Psoas muscle (tissue), 8 donors: ENCODE results near the gene HS3ST4. TPM values are rescaled to one million over a fixed set of nuclear protein-coding genes. Genes with fewer than 3 reads are reported as not detected.
"Not testable (repeated sequence)": the region's sequence is repeated elsewhere in the genome, so short reads cannot be mapped to it uniquely, and the experiment has no call there.

Experiments used
- ATAC-seq, 4 donors: fragments of 200-7000 bp; cut with Tn5 transposase; one replicate each; pipeline ENCODE4 v1.9.1; 2020; ENCODE audit warnings: moderate library complexity in 3 of 4, mild to moderate bottlenecking in 2 of 4
- DNase-seq, 2 donors: peaks; one replicate each; pipeline ENCODE4 v3.0.0-alpha.2; 2020
- H3K27ac ChIP-seq: fragments of 200-600 bp; one replicate; pipeline ENCODE4 v1.8.0; 2022
- H3K27me3 ChIP-seq, 3 donors: fragments of 200-600 bp in 1 of 3; one replicate each; pipeline versions ENCODE4 v1.6.1 to v1.8.0; 2013 to 2022; ENCODE audit warnings: low read length in 2 of 3, mild to moderate bottlenecking in 2 of 3, moderate library complexity in 1 of 3; ENCODE audit not compliant: insufficient read depth in 3 of 3
- H3K36me3 ChIP-seq, 2 donors: fragments of 200-600 bp in 1 of 2; one replicate each; pipeline versions ENCODE4 v1.6.1 to v1.8.0; 2013 to 2022; ENCODE audit warnings: low read depth in 1 of 2, mild to moderate bottlenecking in 1 of 2, moderate library complexity in 1 of 2; ENCODE audit not compliant: insufficient read depth in 1 of 2
- H3K4me1 ChIP-seq: fragments of 200-600 bp; one replicate; pipeline ENCODE4 v1.8.0; 2022
- H3K4me3 ChIP-seq: fragments of 200-600 bp; one replicate; pipeline ENCODE4 v1.8.0; 2022; ENCODE audit warnings: mild to moderate bottlenecking
- H3K9me3 ChIP-seq: fragments of 200-600 bp; one replicate; pipeline ENCODE4 v1.8.0; 2022
- CTCF ChIP-seq: fragments of 200-600 bp; IDR thresholded peaks from one replicate; pipeline ENCODE4 v1.8.0; 2022; ENCODE audit warnings: antibody characterized with exemption
- WGBS, 3 donors: extraction: QIAGEN DNeasy Blood & Tissue Kit; methylation state at CpG; one replicate each; pipeline versions ENCODE4 v1.1.6 to v1.1.7; 2013; 5-methylcytosine and 5-hydroxymethylcytosine counted together
- intact Hi-C, 2 donors: fragments of 100-400 bp; cut with DNase I; formaldehyde crosslinking; loops; one replicate each; pipeline versions ENCODE4 v1.11.0 to v1.14.2; 2022
- polyA plus RNA-seq, 3 donors: library from polyadenylated mRNA; stranded (reverse); fragments of 200-250 nt; gene quantifications; one replicate each; pipeline ENCODE4 v1.2.3, GENCODE V29; 2013
- total RNA-seq, 4 donors: library from RNA; stranded (reverse); fragmentation: NEBNext Ultra II Directional in 2 of 4; extraction: Animal tissue kit (Norgen Biotek cat#: 25700) in 2 of 4; gene quantifications; one replicate each; pipeline versions ENCODE4 v1.2.1 to v1.2.4, GENCODE V29; 2021 to 2023
- donor health status: healthy with polysubstance abuse.
- donor health status: DM: no; HTN: no; CAD: no; lungs with moderate emphysema.
- donor health status: Bipolar disorder and iron deficiency.
- donor health status: healthy.
- donor health status: DM: yes; HTN: yes; CAD: no.
- donor health status: DM: no; HTN: no; CAD: no.
- donor health status: DM: no; HTN: no; CAD: no.
- donor health status: DM: yes; HTN: yes; CAD: no.

The HS3ST4 gene
- total and polyA plus RNA-seq, 7 donors, result 0.01 TPM; not detected in 6

- no peaks in the 10 kb centered on the region for H3K4me1 ChIP-seq
- H3K4me3 ChIP-seq, result no peak overlapping the region
- H3K9me3 ChIP-seq, result no peaks in the 10 kb centered on the region
- no peak for ATAC-seq
- WGBS, 3 donors, result 76 to 82% (median 79%) methylated on average over 5 of the region's 5 CpGs
- DNase-seq, result no peak
- no peak for TF ChIP-seq CTCF
- H3K27ac ChIP-seq, result no peak overlapping the region
- no peaks in the 10 kb centered on the region for H3K36me3 ChIP-seq
- no peaks in the 10 kb centered on the region for H3K27me3 ChIP-seq
- intact Hi-C loops, result no loop called here
Observed at GRCh38 chr16:25751230-25751835, 59.6 kb downstream of the HS3ST4 start.

DNA sequence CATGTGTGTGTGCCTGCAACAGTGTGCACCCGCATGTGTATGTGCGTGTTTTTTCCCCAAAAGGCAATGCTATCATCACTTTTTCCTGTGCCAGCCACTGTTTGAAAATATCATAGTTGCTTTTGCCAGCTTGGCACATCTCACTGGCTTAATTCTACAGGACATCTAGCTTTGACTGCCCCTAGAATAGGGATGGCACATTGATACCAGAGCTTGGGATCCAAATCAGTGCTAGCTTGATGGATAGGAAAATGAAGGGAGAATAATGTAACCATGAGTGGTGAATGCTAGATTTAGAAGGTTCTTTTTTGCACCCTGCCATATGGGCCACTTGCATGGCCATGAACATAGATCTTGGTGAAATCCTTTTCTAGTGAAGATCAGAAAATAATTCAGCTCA is 72.7 kb downstream of the HS3ST4 start:
- Histone ChIP-seq H3K27ac (no peak overlapping the region), H3K27me3 (no peaks in the 10 kb centered on the region), H3K4me3 (no peak overlapping the region), H3K4me1 (no peaks in the 10 kb centered on the region), H3K36me3 (no peaks in the 10 kb centered on the region), H3K9me3 (no peaks in the 10 kb centered on the region)
- TF ChIP-seq CTCF, result no peak
- intact Hi-C loops, result no loop called here
- WGBS, 3 donors, result 91 to 95% (median 94%) methylated on average over 2 of the region's 2 CpGs
- DNase-seq (no peak), ATAC-seq (no peak)

GRCh38 chr16:25771216-25771615 is 79.5 kb downstream of the HS3ST4 start:
- H3K4me1 ChIP-seq, result no peaks in the 10 kb centered on the region
- no peaks in the 10 kb centered on the region for H3K9me3 ChIP-seq
- no peak overlapping the region for H3K27ac ChIP-seq
- no peaks in the 10 kb centered on the region for H3K27me3 ChIP-seq
- WGBS, 3 donors, result 69 to 89% (median 75%) methylated on average over 1 of the region's 1 CpG
- DNase-seq (no peak), ATAC-seq (no peak)
- intact Hi-C loops, result no loop called here
- H3K4me3 ChIP-seq, result no peak overlapping the region
- TF ChIP-seq CTCF, result no peak
- H3K36me3 ChIP-seq, result no peaks in the 10 kb centered on the region

DNA sequence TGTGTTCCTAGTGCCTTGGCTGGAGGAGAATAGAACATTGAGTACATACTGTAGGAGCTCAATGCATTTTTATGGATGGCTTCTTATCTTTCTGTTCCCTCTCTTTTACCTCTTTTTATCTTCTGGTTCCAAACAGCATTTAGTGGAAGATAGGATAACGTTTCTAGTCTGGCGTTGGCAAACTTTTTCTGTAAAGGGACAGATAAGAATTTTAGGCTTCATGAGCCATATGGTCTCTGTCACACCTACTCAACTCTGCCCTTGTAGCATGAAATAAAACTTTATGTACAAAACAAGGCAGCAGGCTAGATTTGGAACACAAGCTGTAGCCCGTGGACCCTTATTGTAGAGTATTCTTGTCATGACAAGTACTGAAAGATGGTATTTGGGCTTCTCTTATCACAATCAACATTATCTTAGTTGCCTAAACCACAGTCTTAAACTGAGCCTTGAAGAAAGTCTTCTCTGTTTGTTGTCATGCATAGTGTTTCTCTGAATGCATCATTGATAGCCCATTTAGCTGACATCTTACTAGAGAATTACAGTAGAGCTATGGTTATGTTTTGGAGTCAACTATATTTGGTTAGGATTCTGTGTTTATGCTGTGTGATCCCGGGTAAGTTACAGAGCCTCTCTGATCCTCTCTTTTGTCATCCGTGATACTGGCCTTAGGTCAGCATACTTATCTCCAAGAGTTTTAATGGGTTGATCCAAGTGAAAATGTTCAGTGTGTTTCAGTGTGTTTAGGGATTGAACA is 80.2 kb downstream of the HS3ST4 start:
- no peak for TF ChIP-seq CTCF
- 77 to 79% (median 79%) methylated on average over 5 of the region's 5 CpGs for WGBS, 3 donors

GRCh38 chr16:25776214-25776613 is 84.5 kb downstream of the HS3ST4 start:
- H3K27me3 ChIP-seq, H3K36me3 ChIP-seq, DNase-seq, ATAC-seq, intact Hi-C loops, H3K27ac ChIP-seq, H3K4me3 ChIP-seq, H3K4me1 ChIP-seq, H3K9me3 ChIP-seq: not testable (repeated sequence)
- WGBS, 3 donors, result 94 to 100% (median 97%) methylated on average over 2 of the region's 2 CpGs

More for the DNA sequence above, 80.2 kb downstream of the HS3ST4 start:
- no peaks in the 10 kb centered on the region for H3K36me3 ChIP-seq
- H3K27ac ChIP-seq, result no peak overlapping the region
- H3K27me3 ChIP-seq, result no peaks in the 10 kb centered on the region
- H3K4me3 ChIP-seq, result no peak overlapping the region
- H3K4me1 ChIP-seq, result no peaks in the 10 kb centered on the region
- ATAC-seq (no peak), DNase-seq (no peak)
- intact Hi-C loops, result no loop called here
- H3K9me3 ChIP-seq, result no peaks in the 10 kb centered on the region
